IMR-90 (cell line): Measurements from ENCODE around the gene HINT2. TPM values are rescaled to one million over a fixed set of nuclear protein-coding genes. Genes with fewer than 3 reads are reported as not detected.

Experiments
- ATAC-seq: fragments of 200-7000 bp; cut with Tn5 transposase; 2 replicates; pipeline ENCODE4 v1.9.1; 2020; ENCODE audit warnings: low read depth, mild to moderate bottlenecking, moderate library complexity
- BruUV-seq: library from RNA; stranded (reverse); fragments of 400-500 nt; replicated peaks from 2 replicates; lab custom pipeline; 2021; lab: Mats Ljungman, UMichigan
- CTCF ChIA-PET: fragments of 300-600 bp; formaldehyde crosslinking; extraction: SDS; loops from one replicate; lab custom pipeline; 2021; ENCODE audit warnings: antibody characterized with exemption; lab: Yijun Ruan, JAX
- POLR2A ChIA-PET: fragments of 300-600 bp; sonication (Branson Sonifier 250); formaldehyde crosslinking; loops from one replicate; lab custom pipeline; 2022; ENCODE audit warnings: antibody characterized with exemption; ENCODE audit not compliant: unreplicated experiment; lab: Charles Lee
- DNase-seq: peaks from one replicate; pipeline ENCODE4 v3.0.0; 2013
- H2AFZ ChIP-seq: replicated peaks from 2 replicates; pipeline ENCODE3; 2013; ENCODE audit warnings: low read length, mild to moderate bottlenecking; ENCODE audit not compliant: poor library complexity
- H2AK5ac ChIP-seq: 2 replicates; pipeline ENCODE4 v1.6.1; 2013; ENCODE audit warnings: low read depth, low read length, inconsistent platforms
- H2AK9ac ChIP-seq: replicated peaks from 2 replicates; pipeline ENCODE3; 2013; ENCODE audit warnings: mild to moderate bottlenecking, low read depth, low read length, moderate library complexity; ENCODE audit not compliant: poor library complexity
- H2BK120ac ChIP-seq: 2 replicates; pipeline ENCODE4 v1.6.1; 2013; ENCODE audit warnings: low read depth, low read length, inconsistent platforms
- H2BK15ac ChIP-seq: 3 replicates; pipeline ENCODE4 v1.6.1; 2013; ENCODE audit warnings: low read depth, low read length, inconsistent platforms
- H2BK20ac ChIP-seq: 2 replicates; pipeline ENCODE4 v1.6.1; 2013; ENCODE audit warnings: low read depth, mild to moderate bottlenecking, inconsistent platforms, low read length, moderate library complexity
- H2BK5ac ChIP-seq: 2 replicates; pipeline ENCODE4 v1.6.1; 2013; ENCODE audit warnings: mild to moderate bottlenecking, low read depth, low read length, inconsistent platforms; ENCODE audit not compliant: poor library complexity, severe bottlenecking
- H3K14ac ChIP-seq: replicated peaks from 2 replicates; pipeline ENCODE4 v1.6.1; 2013; ENCODE audit warnings: low read depth, low read length, inconsistent platforms
- H3K18ac ChIP-seq: 2 replicates; pipeline ENCODE4 v1.6.1; 2013; ENCODE audit warnings: low read depth, low read length, control low read depth
- H3K23ac ChIP-seq: 2 replicates; pipeline ENCODE4 v1.6.1; 2013; ENCODE audit warnings: low read depth, low read length, inconsistent platforms
- H3K27ac ChIP-seq: 2 replicates; pipeline ENCODE4 v1.5.1; 2013; ENCODE audit warnings: mild to moderate bottlenecking, control low read depth, low read length; ENCODE audit not compliant: insufficient read depth
- H3K27me3 ChIP-seq: 2 replicates; pipeline ENCODE4 v1.6.1; 2013; ENCODE audit warnings: low read length; ENCODE audit not compliant: control insufficient read depth, insufficient read depth
- H3K36me3 ChIP-seq: 2 replicates; pipeline ENCODE4 v1.6.1; 2013; ENCODE audit warnings: low read length, mixed read lengths; ENCODE audit not compliant: control insufficient read depth, insufficient read depth
- H3K4ac ChIP-seq: 2 replicates; pipeline ENCODE4 v1.6.1; 2013; ENCODE audit warnings: low read depth, low read length, inconsistent platforms
- H3K4me1 ChIP-seq: 2 replicates; pipeline ENCODE4 v1.6.1; 2013; ENCODE audit warnings: low read length, mixed read lengths; ENCODE audit not compliant: control insufficient read depth, insufficient read depth
- H3K4me2 ChIP-seq: 2 replicates; pipeline ENCODE4 v1.6.1; 2013; ENCODE audit warnings: low read depth, mild to moderate bottlenecking, control low read depth, low read length, moderate library complexity
- H3K4me3 ChIP-seq: 2 replicates; pipeline ENCODE4 v1.5.1; 2013; ENCODE audit warnings: low read depth, mild to moderate bottlenecking, control low read depth, low read length, moderate library complexity; ENCODE audit not compliant: insufficient read depth
- H3K56ac ChIP-seq: 2 replicates; pipeline ENCODE4 v1.6.1; 2013; ENCODE audit warnings: low read length, inconsistent platforms; ENCODE audit not compliant: insufficient read depth; ENCODE audit errors: extremely low read depth
- H3K79me1 ChIP-seq, 2 experiments: 2 replicates each; pipeline ENCODE4 v1.6.1; 2013; ENCODE audit warnings: low read length in 2 of 2, inconsistent platforms in 1 of 2, low read depth in 1 of 2
- H3K9ac ChIP-seq: 2 replicates; pipeline ENCODE4 v1.6.1; 2013; ENCODE audit warnings: low read depth, low read length, control low read depth
- H3K9me1 ChIP-seq: 2 replicates; pipeline ENCODE4 v1.6.1; 2013; ENCODE audit warnings: low read length, inconsistent platforms; ENCODE audit not compliant: insufficient read depth
- H3K9me3 ChIP-seq: 2 replicates; pipeline ENCODE4 v1.6.1; 2013; ENCODE audit warnings: low read length; ENCODE audit not compliant: control insufficient read depth, insufficient read depth
- H4K20me1 ChIP-seq: 2 replicates; pipeline ENCODE4 v1.6.1; 2013; ENCODE audit warnings: low read length, inconsistent platforms; ENCODE audit not compliant: insufficient read depth
- H4K5ac ChIP-seq: 2 replicates; pipeline ENCODE4 v1.6.1; 2013; ENCODE audit warnings: mild to moderate bottlenecking, low read depth, low read length, control low read depth
- H4K8ac ChIP-seq, 2 experiments: 2 replicates each; pipeline ENCODE4 v1.6.1; 2013; ENCODE audit warnings: low read depth in 2 of 2, low read length in 2 of 2, control low read depth in 1 of 2, inconsistent platforms in 1 of 2
- H4K91ac ChIP-seq: 2 replicates; pipeline ENCODE4 v1.6.1; 2013; ENCODE audit warnings: low read depth, low read length, inconsistent platforms; ENCODE audit not compliant: insufficient read depth
- CEBPB ChIP-seq: IDR thresholded peaks from 2 replicates; pipeline ENCODE4 v1.6.1; 2012; ENCODE audit warnings: low read depth, low read length, improper control_type of control experiment
- FOS ChIP-seq: fragments of 150-350 bp; IDR thresholded peaks from 2 replicates; pipeline ENCODE4 v1.6.1; 2016; ENCODE audit warnings: low read depth, low read length
- MAFK ChIP-seq: IDR thresholded peaks from 2 replicates; pipeline ENCODE4 v1.6.1; 2012; ENCODE audit warnings: low read depth, low read length, improper control_type of control experiment
- MAZ ChIP-seq: IDR thresholded peaks from 2 replicates; pipeline ENCODE4 v1.6.1; 2012; ENCODE audit warnings: low read depth, mild to moderate bottlenecking, low read length, improper control_type of control experiment, moderate library complexity, borderline replicate concordance
- MXI1 ChIP-seq: IDR thresholded peaks from 2 replicates; pipeline ENCODE4 v1.6.1; 2012; ENCODE audit warnings: low read depth, mild to moderate bottlenecking, low read length, moderate library complexity, borderline replicate concordance
- NFE2L2 ChIP-seq: fragments of 150-350 bp; IDR thresholded peaks from 2 replicates; pipeline ENCODE4 v1.6.1; 2016; ENCODE audit warnings: low read depth, mild to moderate bottlenecking, low read length
- RCOR1 ChIP-seq: IDR thresholded peaks from 2 replicates; pipeline ENCODE4 v1.6.1; 2012; ENCODE audit warnings: mild to moderate bottlenecking, low read length, improper control_type of control experiment; ENCODE audit not compliant: insufficient replicate concordance
- RFX5 ChIP-seq: IDR thresholded peaks from 2 replicates; pipeline ENCODE4 v1.8.0; 2012; ENCODE audit warnings: low read depth, mild to moderate bottlenecking, low read length, moderate library complexity
- WGBS, 2 experiments: methylation state at CpG; one replicate each; pipeline versions ENCODE4 v1.1.5 to v1.1.7; 2013; ENCODE audit warnings: missing lambda C conversion rate in 2 of 2; ENCODE audit not compliant: insufficient read length in 1 of 2; ENCODE audit errors: extremely low coverage in 2 of 2; 5-methylcytosine and 5-hydroxymethylcytosine counted together
- dilution Hi-C: fragments of 300-500 bp; cut with HindIII; formaldehyde crosslinking; loops from one replicate; pipeline ENCODE4 v1.14.3; 2018; ENCODE audit warnings: low sequenced_read_pairs; ENCODE audit not compliant: unreplicated experiment
- in situ Hi-C: fragments of 300-500 bp; cut with MboI; formaldehyde crosslinking; loops from 3 replicates; pipeline ENCODE4 v1.14.3; 2019; ENCODE audit warnings: low sequenced_read_pairs, inconsistent platforms, mixed read lengths
- intact Hi-C: fragments of 100-400 bp; cut with micrococcal nuclease; formaldehyde crosslinking; loops from 2 replicates; pipeline ENCODE4 v1.10.0; 2022
- polyA plus RNA-seq, 3 experiments: library from polyadenylated mRNA; depleted of rRNA; stranded (reverse); fragments of >200 nt; gene quantifications; 2 replicates each; pipeline ENCODE4 v1.2.3, GENCODE V29; 2012; ENCODE audit warnings: low replicate concordance in 1 of 3
- total RNA-seq: library from RNA; depleted of rRNA; stranded (reverse); fragments of >200 nt; gene quantifications from 2 replicates; pipeline ENCODE4 v1.2.3, GENCODE V29; 2012
- TF ChIP-seq, protein P1 (sequence below): fragments of 150-350 bp; IDR thresholded peaks from 2 replicates; pipeline ENCODE4 v1.6.1; 2017; ENCODE audit warnings: mild to moderate bottlenecking, antibody characterized with exemption, low read length, low read depth

HINT2 gene
- total and polyA plus RNA-seq, 2 of the 4 experiments (the other 2 are of a cell fraction), result 7.5 to 20.6 TPM

DNA sequence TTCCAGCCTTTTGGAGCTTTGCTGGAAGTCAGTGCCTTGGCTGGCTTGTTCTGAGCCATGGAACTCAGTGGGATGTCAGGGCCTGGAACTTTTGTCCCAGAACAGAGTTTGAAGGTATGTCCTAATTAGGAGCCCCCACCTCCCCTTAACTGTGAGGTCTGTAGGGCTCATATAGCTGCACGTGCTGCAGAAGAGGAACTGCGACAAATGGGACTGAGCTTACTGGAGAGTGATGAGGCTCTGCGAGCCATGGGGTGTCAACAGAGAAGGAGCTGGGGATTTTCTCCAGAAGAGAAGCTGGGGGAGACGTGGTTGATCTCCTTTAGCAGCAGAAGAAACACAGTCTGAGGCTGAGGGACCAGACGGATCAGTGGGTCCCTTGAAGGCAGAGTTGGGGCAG is 25.1 kb upstream of the HINT2 start:
- H2AK9ac ChIP-seq, result peak overlapping the region; percentile 45
- no peaks in the 10 kb centered on the region for H3K27me3 ChIP-seq
- DNase-seq (no peak), ATAC-seq (no peak)
- peaks cover 9% of the 10 kb centered on the region; the same call in 1 of the 2 replicates for H4K20me1 ChIP-seq
- no peak overlapping the region for H3K18ac ChIP-seq
- no peak overlapping the region for H3K27ac ChIP-seq
- peaks cover 8% of the 10 kb centered on the region for H3K4me1 ChIP-seq
- no peak for TF ChIP-seq MAZ
- TF ChIP-seq MAFK, result no peak
- no peak for TF ChIP-seq FOS
- no peak for TF ChIP-seq RFX5
- TF ChIP-seq MXI1, result no peak
- TF ChIP-seq, protein P1, sequence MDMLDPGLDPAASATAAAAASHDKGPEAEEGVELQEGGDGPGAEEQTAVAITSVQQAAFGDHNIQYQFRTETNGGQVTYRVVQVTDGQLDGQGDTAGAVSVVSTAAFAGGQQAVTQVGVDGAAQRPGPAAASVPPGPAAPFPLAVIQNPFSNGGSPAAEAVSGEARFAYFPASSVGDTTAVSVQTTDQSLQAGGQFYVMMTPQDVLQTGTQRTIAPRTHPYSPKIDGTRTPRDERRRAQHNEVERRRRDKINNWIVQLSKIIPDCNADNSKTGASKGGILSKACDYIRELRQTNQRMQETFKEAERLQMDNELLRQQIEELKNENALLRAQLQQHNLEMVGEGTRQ, result no peak
- TF ChIP-seq RCOR1, result no peak
- TF ChIP-seq CEBPB, result no peak
- TF ChIP-seq NFE2L2, result no peak
- H2BK120ac ChIP-seq, result no peak overlapping the region
- no peaks in the 10 kb centered on the region for H3K9me3 ChIP-seq
- no peak overlapping the region for H4K8ac ChIP-seq
- no peak overlapping the region for H4K5ac ChIP-seq
- H3K9ac ChIP-seq, result no peak overlapping the region
- no peak overlapping the region for H3K56ac ChIP-seq
- intact Hi-C loops (no loop called here), dilution Hi-C loops (no loop called here), in situ Hi-C loops (no loop called here)
- H3K4me3 ChIP-seq, result no peak overlapping the region
- peaks cover 10% of the 10 kb centered on the region for H3K9me1 ChIP-seq
- no peak overlapping the region for H3K14ac ChIP-seq
- no peak overlapping the region for H2BK15ac ChIP-seq
- H2BK20ac ChIP-seq, result no peak overlapping the region
- no peak overlapping the region for H2BK5ac ChIP-seq
- POLR2A ChIA-PET, result no interaction called here
- no peaks in the 10 kb centered on the region for H3K79me1 ChIP-seq
- H2AFZ ChIP-seq, result no peak overlapping the region
- no peak overlapping the region for H4K91ac ChIP-seq
- no peak overlapping the region for H3K4ac ChIP-seq
- 83% methylated on average over 2 of the region's 5 CpGs; no CpG with 5 or more reads in 1 of the 2 experiments for WGBS, 2 experiments
- peaks cover 2% of the 10 kb centered on the region; the same call in 1 of the 2 replicates for H3K36me3 ChIP-seq
- no peak overlapping the region for H3K4me2 ChIP-seq
- BruUV-seq, result no TSS peak
- no peak overlapping the region for H2AK5ac ChIP-seq
- CTCF ChIA-PET, result interaction anchor here (1.2 kb wide), 1 partner anchor 14 kb away, joined by 3 read pairs; no protein-coding TSS in a partner anchor
- no peak overlapping the region for H3K23ac ChIP-seq
